SK-N-SH (cell line): Measurements from ENCODE around the gene AIP.

Source experiments
- CTCF ChIP-seq: fragments of 200-600 bp; sonication (generic); IDR thresholded peaks from 2 replicates; pipeline ENCODE4 v1.6.1; 2017; ENCODE audit warnings: antibody characterized with exemption, mild to moderate bottlenecking, moderate library complexity
- EZH2phosphoT487 ChIP-seq: fragments of 200-600 bp; sonication (generic); IDR thresholded peaks from 2 replicates; pipeline ENCODE4 v1.6.1; 2017; ENCODE audit warnings: low read depth, mixed run types, mild to moderate bottlenecking, antibody characterized with exemption, moderate library complexity, borderline replicate concordance

GRCh38 chr11:67516806-67517205 lies 34.0 kb downstream of the AIP start:
- TF ChIP-seq CTCF (no peak), EZH2phosphoT487 (no peak)
